ENCODE data around the gene IL37.

DNA sequence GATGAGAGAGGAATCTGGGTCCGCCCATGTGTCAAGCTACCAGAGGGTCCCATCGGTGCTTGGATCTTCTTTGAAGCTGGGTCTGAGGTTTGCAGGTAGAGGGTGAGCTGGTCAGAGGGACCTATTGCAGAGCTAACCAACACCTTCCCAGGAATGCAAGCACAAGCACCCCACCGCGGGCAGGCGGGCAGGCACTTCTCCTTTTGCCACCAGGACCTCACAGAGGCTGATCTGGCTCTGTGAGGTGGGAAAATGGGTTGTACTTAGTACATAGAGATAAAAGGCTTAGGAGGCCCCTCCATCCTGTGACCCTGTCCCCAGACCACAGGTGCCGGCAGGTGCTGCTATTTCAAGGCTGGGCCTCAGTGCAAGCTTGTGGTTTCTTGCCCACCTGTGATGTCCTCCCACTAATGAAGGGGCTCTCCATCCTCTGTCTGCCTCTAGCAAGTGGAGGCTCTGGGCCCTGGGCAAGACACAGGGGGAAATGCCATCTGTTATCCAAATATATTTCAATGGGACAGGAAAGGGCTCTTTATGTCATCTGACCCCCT lies 31.4 kb upstream of the IL37 start:
- TF ChIP-seq, protein P1, sequence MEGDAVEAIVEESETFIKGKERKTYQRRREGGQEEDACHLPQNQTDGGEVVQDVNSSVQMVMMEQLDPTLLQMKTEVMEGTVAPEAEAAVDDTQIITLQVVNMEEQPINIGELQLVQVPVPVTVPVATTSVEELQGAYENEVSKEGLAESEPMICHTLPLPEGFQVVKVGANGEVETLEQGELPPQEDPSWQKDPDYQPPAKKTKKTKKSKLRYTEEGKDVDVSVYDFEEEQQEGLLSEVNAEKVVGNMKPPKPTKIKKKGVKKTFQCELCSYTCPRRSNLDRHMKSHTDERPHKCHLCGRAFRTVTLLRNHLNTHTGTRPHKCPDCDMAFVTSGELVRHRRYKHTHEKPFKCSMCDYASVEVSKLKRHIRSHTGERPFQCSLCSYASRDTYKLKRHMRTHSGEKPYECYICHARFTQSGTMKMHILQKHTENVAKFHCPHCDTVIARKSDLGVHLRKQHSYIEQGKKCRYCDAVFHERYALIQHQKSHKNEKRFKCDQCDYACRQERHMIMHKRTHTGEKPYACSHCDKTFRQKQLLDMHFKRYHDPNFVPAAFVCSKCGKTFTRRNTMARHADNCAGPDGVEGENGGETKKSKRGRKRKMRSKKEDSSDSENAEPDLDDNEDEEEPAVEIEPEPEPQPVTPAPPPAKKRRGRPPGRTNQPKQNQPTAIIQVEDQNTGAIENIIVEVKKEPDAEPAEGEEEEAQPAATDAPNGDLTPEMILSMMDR (IDR thresholded peaks at IDR 0.05; ENCODE audit: poor library complexity, severe bottlenecking) = no peak
- TF ChIP-seq EZH2 (IDR thresholded peaks at IDR 0.05; ENCODE audit: borderline replicate concordance, insufficient read depth, low read length, poor library complexity, severe bottlenecking) (no peak), POLR2AphosphoS5 (IDR thresholded peaks at IDR 0.05) (no peak)

Measured in neural cell (in vitro differentiated cells).